Measurements from ENCODE around the gene TEX38.

TEX38 gene

DNA sequence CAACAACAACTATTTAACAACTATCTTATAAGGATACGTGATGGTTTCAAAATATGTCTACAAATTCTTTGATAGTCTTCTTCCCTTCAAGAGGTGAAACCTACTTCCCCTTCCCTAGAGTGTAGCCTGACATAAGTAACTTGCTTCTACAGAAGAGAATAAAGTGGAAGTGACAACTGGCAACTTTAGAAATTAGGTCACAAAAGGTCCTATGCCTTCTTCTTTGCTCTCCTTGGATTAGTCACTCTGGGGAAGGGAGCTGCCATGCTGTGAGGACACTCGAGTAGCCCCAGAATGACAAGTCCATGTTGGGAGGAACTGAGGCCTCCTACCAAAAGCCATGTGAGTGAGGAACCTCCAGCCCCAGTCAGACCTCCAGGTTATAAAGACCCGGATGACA is 28.0 kb downstream of the TEX38 start:
- TF ChIP-seq NFIC (IDR thresholded peaks at IDR 0.05) (no peak), CEBPB (IDR thresholded peaks at IDR 0.05) (no peak), TAF1 (IDR thresholded peaks at IDR 0.05; ENCODE audit: low read depth) (no peak), TCF12 (IDR thresholded peaks at IDR 0.05; ENCODE audit: low read depth) (no peak), CREB1 (IDR thresholded peaks at IDR 0.05; ENCODE audit: low read depth) (no peak)
- TF ChIP-seq, protein P1, sequence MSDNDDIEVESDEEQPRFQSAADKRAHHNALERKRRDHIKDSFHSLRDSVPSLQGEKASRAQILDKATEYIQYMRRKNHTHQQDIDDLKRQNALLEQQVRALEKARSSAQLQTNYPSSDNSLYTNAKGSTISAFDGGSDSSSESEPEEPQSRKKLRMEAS (IDR thresholded peaks at IDR 0.05) = no peak

DNA sequence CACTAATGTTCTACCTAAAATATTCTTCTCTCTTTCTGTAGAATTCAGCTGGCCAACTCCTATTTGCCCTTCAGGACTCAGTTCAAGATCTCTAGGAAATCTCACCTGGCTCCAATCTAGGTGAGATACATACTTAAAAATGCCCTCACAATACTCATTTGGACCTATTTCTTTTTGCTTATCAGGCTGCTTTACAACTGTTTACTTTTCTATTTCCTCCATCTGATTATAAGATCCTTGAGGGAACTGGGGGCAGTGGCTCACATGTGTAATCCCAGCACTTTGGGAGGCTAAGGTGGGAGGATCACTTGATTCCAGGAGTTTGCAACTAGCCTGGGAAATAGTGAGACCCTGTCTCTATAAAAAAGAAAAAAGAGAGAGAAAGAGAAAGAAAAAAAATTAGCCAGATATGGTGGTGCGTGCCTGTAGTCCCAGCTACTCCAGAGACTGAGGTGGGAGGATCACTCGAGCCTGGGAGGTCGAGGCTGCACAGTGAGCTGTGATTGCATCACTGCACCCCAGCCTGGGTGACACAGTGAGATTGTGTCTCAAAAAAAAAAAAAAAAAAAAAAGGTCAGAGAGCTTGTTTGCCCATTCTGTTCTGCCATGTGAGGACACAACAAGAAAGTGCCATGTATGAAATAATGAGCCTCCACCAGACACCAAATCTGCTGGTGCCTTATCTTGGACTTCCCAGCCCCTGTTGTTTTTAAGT is 32.4 kb downstream of the TEX38 start:
- TF ChIP-seq, protein P1 (IDR thresholded peaks at IDR 0.05) = no peak
- TF ChIP-seq EP300 (IDR thresholded peaks at IDR 0.05; ENCODE audit: borderline replicate concordance) (no peak), RAD21 (IDR thresholded peaks at IDR 0.05; ENCODE audit: low read depth) (no peak), EGR1 (IDR thresholded peaks at IDR 0.05) (no peak), CREB1 (IDR thresholded peaks at IDR 0.05; ENCODE audit: low read depth) (no peak), TCF12 (IDR thresholded peaks at IDR 0.05; ENCODE audit: low read depth) (no peak), CEBPB (IDR thresholded peaks at IDR 0.05) (no peak), TEAD4 (IDR thresholded peaks at IDR 0.05) (no peak), NFIC (IDR thresholded peaks at IDR 0.05) (no peak), TAF1 (IDR thresholded peaks at IDR 0.05; ENCODE audit: low read depth) (no peak), ZBTB7A (IDR thresholded peaks at IDR 0.05; ENCODE audit: low read depth) (no peak), YY1 (IDR thresholded peaks at IDR 0.05; ENCODE audit: low read depth) (no peak), FOXM1 (IDR thresholded peaks at IDR 0.05; ENCODE audit: borderline replicate concordance, low read depth) (no peak)
- TF ChIP-seq, protein P2, sequence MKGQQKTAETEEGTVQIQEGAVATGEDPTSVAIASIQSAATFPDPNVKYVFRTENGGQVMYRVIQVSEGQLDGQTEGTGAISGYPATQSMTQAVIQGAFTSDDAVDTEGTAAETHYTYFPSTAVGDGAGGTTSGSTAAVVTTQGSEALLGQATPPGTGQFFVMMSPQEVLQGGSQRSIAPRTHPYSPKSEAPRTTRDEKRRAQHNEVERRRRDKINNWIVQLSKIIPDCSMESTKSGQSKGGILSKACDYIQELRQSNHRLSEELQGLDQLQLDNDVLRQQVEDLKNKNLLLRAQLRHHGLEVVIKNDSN (IDR thresholded peaks at IDR 0.05) = no peak
- TF ChIP-seq, protein P3, sequence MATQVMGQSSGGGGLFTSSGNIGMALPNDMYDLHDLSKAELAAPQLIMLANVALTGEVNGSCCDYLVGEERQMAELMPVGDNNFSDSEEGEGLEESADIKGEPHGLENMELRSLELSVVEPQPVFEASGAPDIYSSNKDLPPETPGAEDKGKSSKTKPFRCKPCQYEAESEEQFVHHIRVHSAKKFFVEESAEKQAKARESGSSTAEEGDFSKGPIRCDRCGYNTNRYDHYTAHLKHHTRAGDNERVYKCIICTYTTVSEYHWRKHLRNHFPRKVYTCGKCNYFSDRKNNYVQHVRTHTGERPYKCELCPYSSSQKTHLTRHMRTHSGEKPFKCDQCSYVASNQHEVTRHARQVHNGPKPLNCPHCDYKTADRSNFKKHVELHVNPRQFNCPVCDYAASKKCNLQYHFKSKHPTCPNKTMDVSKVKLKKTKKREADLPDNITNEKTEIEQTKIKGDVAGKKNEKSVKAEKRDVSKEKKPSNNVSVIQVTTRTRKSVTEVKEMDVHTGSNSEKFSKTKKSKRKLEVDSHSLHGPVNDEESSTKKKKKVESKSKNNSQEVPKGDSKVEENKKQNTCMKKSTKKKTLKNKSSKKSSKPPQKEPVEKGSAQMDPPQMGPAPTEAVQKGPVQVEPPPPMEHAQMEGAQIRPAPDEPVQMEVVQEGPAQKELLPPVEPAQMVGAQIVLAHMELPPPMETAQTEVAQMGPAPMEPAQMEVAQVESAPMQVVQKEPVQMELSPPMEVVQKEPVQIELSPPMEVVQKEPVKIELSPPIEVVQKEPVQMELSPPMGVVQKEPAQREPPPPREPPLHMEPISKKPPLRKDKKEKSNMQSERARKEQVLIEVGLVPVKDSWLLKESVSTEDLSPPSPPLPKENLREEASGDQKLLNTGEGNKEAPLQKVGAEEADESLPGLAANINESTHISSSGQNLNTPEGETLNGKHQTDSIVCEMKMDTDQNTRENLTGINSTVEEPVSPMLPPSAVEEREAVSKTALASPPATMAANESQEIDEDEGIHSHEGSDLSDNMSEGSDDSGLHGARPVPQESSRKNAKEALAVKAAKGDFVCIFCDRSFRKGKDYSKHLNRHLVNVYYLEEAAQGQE (IDR thresholded peaks at IDR 0.05; ENCODE audit: low read depth) = no peak

DNA sequence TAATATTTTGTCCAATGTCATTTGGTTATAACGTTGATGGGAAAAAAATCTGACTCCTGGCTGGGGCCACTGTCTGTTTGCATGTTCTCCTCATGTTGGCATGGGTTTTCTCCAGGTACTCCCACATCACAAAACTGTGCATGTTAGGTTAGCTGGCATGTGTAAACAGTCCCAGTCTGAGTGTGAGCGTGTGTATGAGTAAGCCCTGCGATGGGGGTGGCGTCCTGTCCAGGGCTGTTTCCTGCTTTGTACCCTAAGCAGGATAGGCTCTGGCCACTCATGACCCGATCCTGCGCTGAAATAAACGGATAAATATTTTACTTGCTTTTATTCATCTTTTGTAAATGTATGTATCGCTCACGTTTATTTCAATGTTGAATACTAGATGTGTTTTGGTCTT is 33.8 kb downstream of the TEX38 start:
- no peak for TF ChIP-seq YY1 (IDR thresholded peaks at IDR 0.05; ENCODE audit: low read depth)
- TF ChIP-seq FOXM1 (IDR thresholded peaks at IDR 0.05; ENCODE audit: borderline replicate concordance, low read depth) = no peak
- TF ChIP-seq ZBTB7A (IDR thresholded peaks at IDR 0.05; ENCODE audit: low read depth) = no peak
- no peak for TF ChIP-seq CEBPB (IDR thresholded peaks at IDR 0.05)
- no peak for TF ChIP-seq TEAD4 (IDR thresholded peaks at IDR 0.05)
- no peak for TF ChIP-seq RAD21 (IDR thresholded peaks at IDR 0.05; ENCODE audit: low read depth)
- TF ChIP-seq TCF12 (IDR thresholded peaks at IDR 0.05; ENCODE audit: low read depth) = no peak
- TF ChIP-seq, protein P3 (IDR thresholded peaks at IDR 0.05; ENCODE audit: low read depth) = no peak
- TF ChIP-seq, protein P1 (IDR thresholded peaks at IDR 0.05) = no peak
- no peak for TF ChIP-seq CREB1 (IDR thresholded peaks at IDR 0.05; ENCODE audit: low read depth)
- TF ChIP-seq TAF1 (IDR thresholded peaks at IDR 0.05; ENCODE audit: low read depth) = no peak
- TF ChIP-seq NFIC (IDR thresholded peaks at IDR 0.05) = no peak
- no peak for TF ChIP-seq EGR1 (IDR thresholded peaks at IDR 0.05)
- TF ChIP-seq, protein P2 (IDR thresholded peaks at IDR 0.05) = no peak
- TF ChIP-seq EP300 (IDR thresholded peaks at IDR 0.05; ENCODE audit: borderline replicate concordance) = no peak

DNA sequence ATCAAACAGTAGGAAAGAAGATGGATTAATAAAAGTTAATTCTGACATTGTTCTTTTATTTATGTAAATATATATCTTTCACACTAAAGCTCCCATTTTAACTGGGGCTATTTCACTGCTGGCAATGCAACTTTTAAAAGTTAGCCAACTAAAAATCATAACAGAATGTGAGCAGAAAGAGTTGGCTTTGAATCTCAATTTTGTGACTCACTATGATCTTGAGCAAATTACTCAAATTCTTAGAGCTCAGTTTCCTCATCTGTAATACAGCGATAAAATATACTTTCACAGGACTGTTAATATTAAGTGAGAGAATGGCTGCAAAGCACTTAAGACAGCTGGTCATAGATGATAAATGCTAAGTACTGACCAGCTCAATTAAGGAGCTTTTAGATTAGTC is 36.5 kb downstream of the TEX38 start:
- TF ChIP-seq RAD21 (IDR thresholded peaks at IDR 0.05; ENCODE audit: low read depth) (no peak), TAF1 (IDR thresholded peaks at IDR 0.05; ENCODE audit: low read depth) (no peak)
- TF ChIP-seq, protein P3 (IDR thresholded peaks at IDR 0.05; ENCODE audit: low read depth) = no peak

Measured in Ishikawa (cell line).